GM12801 (cell line): Measurements from ENCODE around the gene LAPTM5.

Experiments
- CTCF ChIP-seq: IDR thresholded peaks from one replicate; pipeline ENCODE4 v1.5.1; 2011; ENCODE audit warnings: control low read depth; ENCODE audit not compliant: insufficient read length; ENCODE audit errors: extremely low read depth

Gene LAPTM5

GRCh38 chr1:30760596-30761324, 3.2 kb upstream of the LAPTM5 start:
- TF ChIP-seq CTCF: no peak

- TF ChIP-seq CTCF: no peak
These were observed 2.2 kb upstream of the LAPTM5 start for GRCh38 chr1:30759718-30760281.

GRCh38 chr1:30758785-30759380, 1.3 kb upstream of the LAPTM5 start:
- no peak for TF ChIP-seq CTCF

GRCh38 chr1:30758121-30758688, 631 bp upstream of the LAPTM5 start:
- no peak for TF ChIP-seq CTCF

GRCh38 chr1:30756545-30757351, 826 bp downstream of the LAPTM5 start:
- TF ChIP-seq CTCF: no peak

- TF ChIP-seq CTCF: no peak
These were observed 1.4 kb downstream of the LAPTM5 start for GRCh38 chr1:30756206-30756544.

- no peak for TF ChIP-seq CTCF
These were observed 1.8 kb downstream of the LAPTM5 start for GRCh38 chr1:30755746-30756145.
